OCI-LY3 (cell line): ENCODE data around the gene SHTN1.

Source experiments
- CTCF ChIP-seq: fragments of 200-600, 300-600 bp; sonication (generic); IDR thresholded peaks from 2 replicates; pipeline ENCODE4 v1.5.1; 2014; ENCODE audit warnings: antibody characterized with exemption, low read length, low read depth
- EZH2phosphoT487 ChIP-seq: fragments of 200-600 bp; shearing (Covaris generic); IDR thresholded peaks from 2 replicates; pipeline ENCODE4 v1.6.1; 2018; ENCODE audit warnings: antibody characterized with exemption, mixed run types, low read depth

- TF ChIP-seq CTCF (no peak), EZH2phosphoT487 (no peak)
Measured at GRCh38 chr10:116870949-116871348, 134.0 kb downstream of the SHTN1 start.
